SK-N-SH (cell line): ENCODE measurements around the gene CBX8.

ENCODE experiments used
- CTCF ChIP-seq: fragments of 200-600 bp; sonication (generic); IDR thresholded peaks from 2 replicates; pipeline ENCODE4 v1.6.1; 2017; ENCODE audit warnings: antibody characterized with exemption, mild to moderate bottlenecking, moderate library complexity
- GABPA ChIP-seq: IDR thresholded peaks from 2 replicates; pipeline ENCODE4 v1.4.0; 2012; ENCODE audit warnings: low read depth, mild to moderate bottlenecking
- JUND ChIP-seq: IDR thresholded peaks from 2 replicates; pipeline ENCODE4 v1.4.0; 2012
- MEF2A ChIP-seq: IDR thresholded peaks from 2 replicates; pipeline ENCODE4 v1.4.0; 2012; ENCODE audit warnings: low read depth, borderline replicate concordance
- RCOR1 ChIP-seq: fragments of 150-350 bp; IDR thresholded peaks from 2 replicates; pipeline ENCODE4 v1.6.1; 2017; ENCODE audit warnings: antibody characterized with exemption, low read length
- TF ChIP-seq, protein P1 (sequence below): IDR thresholded peaks from 2 replicates; pipeline ENCODE4 v1.6.1; 2012; ENCODE audit warnings: mild to moderate bottlenecking, low read depth, low read length, moderate library complexity

GRCh38 chr17:79809530-79810129 lies 12.8 kb upstream of the CBX8 start:
- TF ChIP-seq, protein P1, sequence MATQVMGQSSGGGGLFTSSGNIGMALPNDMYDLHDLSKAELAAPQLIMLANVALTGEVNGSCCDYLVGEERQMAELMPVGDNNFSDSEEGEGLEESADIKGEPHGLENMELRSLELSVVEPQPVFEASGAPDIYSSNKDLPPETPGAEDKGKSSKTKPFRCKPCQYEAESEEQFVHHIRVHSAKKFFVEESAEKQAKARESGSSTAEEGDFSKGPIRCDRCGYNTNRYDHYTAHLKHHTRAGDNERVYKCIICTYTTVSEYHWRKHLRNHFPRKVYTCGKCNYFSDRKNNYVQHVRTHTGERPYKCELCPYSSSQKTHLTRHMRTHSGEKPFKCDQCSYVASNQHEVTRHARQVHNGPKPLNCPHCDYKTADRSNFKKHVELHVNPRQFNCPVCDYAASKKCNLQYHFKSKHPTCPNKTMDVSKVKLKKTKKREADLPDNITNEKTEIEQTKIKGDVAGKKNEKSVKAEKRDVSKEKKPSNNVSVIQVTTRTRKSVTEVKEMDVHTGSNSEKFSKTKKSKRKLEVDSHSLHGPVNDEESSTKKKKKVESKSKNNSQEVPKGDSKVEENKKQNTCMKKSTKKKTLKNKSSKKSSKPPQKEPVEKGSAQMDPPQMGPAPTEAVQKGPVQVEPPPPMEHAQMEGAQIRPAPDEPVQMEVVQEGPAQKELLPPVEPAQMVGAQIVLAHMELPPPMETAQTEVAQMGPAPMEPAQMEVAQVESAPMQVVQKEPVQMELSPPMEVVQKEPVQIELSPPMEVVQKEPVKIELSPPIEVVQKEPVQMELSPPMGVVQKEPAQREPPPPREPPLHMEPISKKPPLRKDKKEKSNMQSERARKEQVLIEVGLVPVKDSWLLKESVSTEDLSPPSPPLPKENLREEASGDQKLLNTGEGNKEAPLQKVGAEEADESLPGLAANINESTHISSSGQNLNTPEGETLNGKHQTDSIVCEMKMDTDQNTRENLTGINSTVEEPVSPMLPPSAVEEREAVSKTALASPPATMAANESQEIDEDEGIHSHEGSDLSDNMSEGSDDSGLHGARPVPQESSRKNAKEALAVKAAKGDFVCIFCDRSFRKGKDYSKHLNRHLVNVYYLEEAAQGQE: no peak
- no peak for TF ChIP-seq CTCF
- no peak for TF ChIP-seq RCOR1
- no peak for TF ChIP-seq MEF2A
- no peak for TF ChIP-seq GABPA
- no peak for TF ChIP-seq JUND
